GM18505 (cell line): ENCODE data around the gene CYP2J2.
"Not testable (repeated sequence)": the region's sequence is repeated elsewhere in the genome, so short reads cannot be mapped to it uniquely, and the experiment has no call there.

Source experiments
- ATAC-seq: cut with Tn5 transposase; IDR thresholded peaks from one replicate; pipeline ENCODE4 v1.9.1; 2021; ENCODE audit not compliant: unreplicated experiment
- POLR2A ChIP-seq: IDR thresholded peaks from 4 replicates; pipeline ENCODE4 v1.6.1; 2011; ENCODE audit warnings: borderline replicate concordance; ENCODE audit not compliant: insufficient read depth, insufficient read length; ENCODE audit errors: extremely low read depth

The CYP2J2 gene

DNA sequence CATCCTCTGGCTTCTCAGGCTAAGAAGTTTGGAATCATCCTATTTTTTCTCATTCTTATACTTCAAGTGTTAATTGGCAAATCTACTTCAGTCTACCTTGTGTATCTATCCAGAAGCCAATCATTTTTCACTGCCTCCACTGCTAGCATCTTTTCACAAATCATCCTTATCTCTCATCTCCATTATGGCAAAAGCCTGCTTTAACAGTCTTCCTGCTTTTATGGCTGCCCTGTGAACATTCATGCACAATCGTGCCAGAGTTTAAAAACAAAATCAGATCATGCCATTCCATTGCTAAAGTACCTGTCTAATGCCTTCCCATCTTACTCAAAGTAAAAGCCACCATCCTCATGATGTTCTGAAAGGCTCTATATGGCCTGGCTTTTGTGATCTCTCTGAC, 19.2 kb upstream of the CYP2J2 start:
- ATAC-seq, result no peak
- no peak for TF ChIP-seq POLR2A

DNA sequence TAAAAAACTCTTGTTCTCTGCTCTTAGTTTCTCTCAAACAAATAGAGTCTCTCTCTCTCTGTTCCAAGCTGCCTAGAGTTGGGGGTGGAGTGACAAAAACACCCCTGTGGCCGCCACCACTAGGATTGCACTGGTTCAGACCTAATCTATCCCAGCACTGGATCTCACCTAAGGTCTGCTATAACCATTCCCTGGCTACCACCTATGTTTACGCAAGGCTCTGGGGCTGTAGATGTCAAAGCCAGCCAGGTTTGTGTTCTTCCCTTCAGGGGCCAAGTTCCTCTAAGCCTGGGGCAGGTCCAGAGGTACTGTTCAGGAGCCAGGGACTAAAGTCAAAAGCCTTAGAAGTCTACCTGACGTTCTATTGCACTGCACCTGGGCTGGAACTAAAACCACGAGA, 12.8 kb upstream of the CYP2J2 start:
- ATAC-seq, result no peak
- no peak for TF ChIP-seq POLR2A

GRCh38 chr1:59937636-59938210, 11.2 kb upstream of the CYP2J2 start:
- no peak for ATAC-seq
- no peak for TF ChIP-seq POLR2A

DNA sequence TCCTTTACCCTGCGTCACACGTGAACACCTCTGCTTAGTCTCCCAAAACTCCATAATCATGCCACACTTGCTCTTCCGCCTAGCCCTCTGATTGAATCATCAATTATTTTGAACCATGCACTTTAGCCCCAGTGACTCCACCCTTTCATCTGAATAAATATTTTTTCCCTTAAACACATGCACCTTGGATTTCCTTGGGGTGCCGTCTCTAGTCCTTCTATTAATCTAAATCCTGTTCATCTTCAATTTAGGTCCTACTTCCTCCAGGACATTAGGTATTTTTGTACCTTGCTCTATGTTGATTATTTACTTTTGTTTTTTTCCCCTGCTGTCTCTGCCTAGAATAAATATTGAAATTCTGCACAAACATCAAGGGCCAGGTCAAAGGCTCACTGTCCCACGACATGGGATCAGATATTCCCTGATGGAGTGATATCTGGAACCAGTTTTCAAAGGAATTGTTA, 9.8 kb upstream of the CYP2J2 start:
- no peak for ATAC-seq
- TF ChIP-seq POLR2A, result no peak

- ATAC-seq, result no peak
These were observed 2.4 kb upstream of the CYP2J2 start for GRCh38 chr1:59928996-59929395.

DNA sequence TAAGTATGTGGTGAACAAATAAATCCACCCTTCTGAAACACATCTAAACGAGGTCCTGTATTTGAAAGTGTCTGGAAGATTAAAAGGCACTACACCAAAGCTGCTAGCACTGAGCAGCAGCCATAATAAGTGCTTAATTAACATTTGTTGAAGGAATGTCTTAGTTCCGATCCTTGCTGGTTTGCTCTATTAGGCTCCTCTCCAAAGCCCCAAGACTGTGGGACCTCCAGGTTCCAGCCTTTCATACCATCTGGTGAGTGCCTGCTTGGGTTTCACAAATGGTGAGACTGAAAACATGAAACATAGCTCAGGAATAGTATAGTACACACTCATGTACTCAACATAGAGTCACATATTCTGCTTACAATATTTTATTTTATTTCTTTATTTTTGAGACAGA, 640 bp upstream of the CYP2J2 start:
- no peak for ATAC-seq
- no peak for TF ChIP-seq POLR2A

More at GRCh38 chr1:59928996-59929395, 2.4 kb upstream of the CYP2J2 start:
- no peak for TF ChIP-seq POLR2A

- no peak for TF ChIP-seq POLR2A
- no peak for ATAC-seq
These were observed 1.9 kb downstream of the CYP2J2 start for GRCh38 chr1:59924653-59925052.

DNA sequence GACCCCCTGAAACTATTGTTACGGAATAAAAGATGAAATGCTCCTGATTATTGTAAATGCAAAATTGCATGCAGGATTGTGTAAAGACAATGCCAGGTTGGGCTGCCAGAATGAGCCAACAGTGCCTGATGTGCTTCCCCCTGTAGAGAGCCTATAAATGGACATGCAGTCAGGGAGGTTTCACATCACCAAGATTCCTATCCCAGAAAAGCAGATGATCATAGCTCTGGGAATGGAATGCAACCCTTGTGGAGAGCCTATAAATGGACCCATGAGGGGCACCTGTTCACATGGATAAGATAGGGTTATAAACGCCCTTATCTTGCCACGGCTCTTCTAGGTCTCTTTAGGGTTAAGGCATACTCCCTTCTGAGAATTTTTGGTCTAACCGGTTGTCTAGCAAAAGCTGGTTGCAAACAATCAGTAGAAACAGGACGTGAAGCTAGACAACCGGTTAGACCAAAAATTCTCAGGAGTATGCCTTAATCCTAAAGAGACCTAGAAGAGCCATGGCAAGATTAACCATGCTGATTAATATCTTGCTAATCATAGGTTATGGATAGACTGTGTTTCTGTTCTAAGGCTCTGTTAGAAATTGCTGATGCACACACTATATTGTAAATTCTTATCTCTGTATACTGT, 5.2 kb downstream of the CYP2J2 start:
- ATAC-seq, result not testable (repeated sequence)

DNA sequence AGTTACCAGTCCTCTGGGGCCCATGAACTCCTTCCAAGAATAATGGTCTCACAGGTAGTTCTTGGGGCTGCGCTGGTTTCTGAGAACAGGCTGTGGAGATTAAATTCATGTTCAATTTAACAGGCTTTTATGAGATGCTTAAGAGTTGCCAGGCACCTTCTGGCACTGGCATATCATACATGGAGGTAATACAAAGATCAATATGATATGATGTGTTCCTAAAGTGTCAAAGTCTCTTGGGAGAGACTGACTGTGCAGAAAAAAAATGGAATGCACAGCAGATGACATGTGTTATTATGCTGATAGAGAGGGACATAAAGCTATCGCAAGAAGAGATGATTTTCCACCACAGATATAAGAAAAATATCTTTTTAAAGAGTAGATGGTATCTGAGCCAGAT, 6.8 kb downstream of the CYP2J2 start:
- TF ChIP-seq POLR2A, result no peak
- ATAC-seq, result no peak

DNA sequence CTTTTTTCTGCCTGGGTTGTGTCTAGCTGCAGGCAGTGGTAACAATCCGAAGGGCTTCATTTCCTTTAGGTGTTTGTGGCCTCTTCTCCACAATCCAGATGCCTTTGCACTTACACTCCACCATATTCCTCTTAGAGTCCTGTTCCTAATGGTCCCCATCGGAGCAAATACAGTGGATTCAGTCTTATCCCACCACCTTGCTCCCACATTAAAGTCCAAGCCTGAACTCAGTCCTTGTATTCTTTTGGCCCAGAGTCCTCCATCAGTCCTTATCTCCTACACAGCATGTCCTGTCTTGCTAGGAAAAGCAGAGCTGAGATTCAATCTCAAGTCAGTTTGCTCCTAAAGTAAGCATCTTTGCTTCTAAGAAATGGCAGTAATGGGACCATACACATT, 8.8 kb downstream of the CYP2J2 start:
- TF ChIP-seq POLR2A, result no peak
- no peak for ATAC-seq

- no peak for TF ChIP-seq POLR2A
- no peak for ATAC-seq
These were observed 9.4 kb downstream of the CYP2J2 start for GRCh38 chr1:59917026-59917784.

GRCh38 chr1:59915516-59915915, 11.1 kb downstream of the CYP2J2 start:
- TF ChIP-seq POLR2A, result no peak
- no peak for ATAC-seq

DNA sequence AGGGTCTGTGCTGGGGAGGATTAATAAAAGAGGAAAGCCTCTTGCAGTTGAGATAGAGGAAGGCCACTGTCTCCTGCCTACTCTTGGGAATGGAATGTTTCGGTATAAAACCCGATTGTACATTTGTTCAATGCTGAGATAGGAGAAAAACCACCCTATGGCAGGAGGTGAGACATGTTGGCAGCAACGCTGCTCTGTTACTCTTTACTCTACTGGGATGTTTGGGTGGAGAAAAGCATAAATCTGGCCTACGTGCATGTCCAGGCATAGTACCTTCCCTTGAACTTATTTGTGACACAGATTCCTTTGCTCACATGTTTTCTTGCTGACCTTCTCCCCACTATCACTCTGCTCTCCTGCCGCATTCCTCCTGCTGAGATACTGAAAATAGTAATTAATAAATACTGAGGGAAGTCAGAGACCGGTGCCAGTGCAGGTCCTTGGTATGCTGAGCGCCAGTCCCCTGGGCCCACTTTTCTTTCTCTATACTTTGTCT, 11.7 kb downstream of the CYP2J2 start:
- ATAC-seq, result not testable (repeated sequence)

DNA sequence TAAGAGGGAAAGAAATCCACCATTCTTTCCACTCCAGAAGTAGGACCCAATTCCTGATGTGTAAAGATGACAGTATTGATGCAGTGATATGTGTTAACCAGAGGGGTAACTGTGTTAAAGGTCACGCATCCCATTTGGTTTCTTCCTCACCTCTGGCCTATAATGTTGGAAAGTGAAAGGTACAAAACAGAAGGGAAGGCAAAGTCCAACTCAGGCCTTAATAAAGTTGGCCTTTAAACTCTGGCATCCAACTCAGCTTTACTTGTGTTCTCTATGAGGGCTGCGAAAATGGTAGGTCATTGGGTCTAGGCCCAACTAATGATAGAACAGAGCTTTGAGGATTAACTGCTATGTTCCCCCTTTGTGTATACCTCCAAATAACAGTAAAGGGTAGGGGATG, 17.9 kb downstream of the CYP2J2 start:
- no peak for TF ChIP-seq POLR2A

More for the DNA sequence above, 17.9 kb downstream of the CYP2J2 start:
- no peak for ATAC-seq
